Ishikawa (cell line): ENCODE data around the gene CLIC4.

Experiments
- CEBPB ChIP-seq: IDR thresholded peaks from 2 replicates; pipeline ENCODE4 v1.6.1; 2012
- CREB1 ChIP-seq: IDR thresholded peaks from 2 replicates; pipeline ENCODE4 v1.6.1; 2012; ENCODE audit warnings: low read depth
- EGR1 ChIP-seq: IDR thresholded peaks from 2 replicates; pipeline ENCODE4 v1.6.1; 2012
- EP300 ChIP-seq: IDR thresholded peaks from 2 replicates; pipeline ENCODE4 v1.6.1; 2012; ENCODE audit warnings: borderline replicate concordance
- FOXM1 ChIP-seq: IDR thresholded peaks from 2 replicates; pipeline ENCODE4 v1.6.1; 2012; ENCODE audit warnings: low read depth, borderline replicate concordance
- NFIC ChIP-seq: IDR thresholded peaks from 2 replicates; pipeline ENCODE4 v1.6.1; 2012
- RAD21 ChIP-seq: IDR thresholded peaks from 2 replicates; pipeline ENCODE4 v1.6.1; 2012; ENCODE audit warnings: low read depth
- TAF1 ChIP-seq: IDR thresholded peaks from 2 replicates; pipeline ENCODE4 v1.6.1; 2012; ENCODE audit warnings: low read depth, mild to moderate bottlenecking
- TCF12 ChIP-seq: IDR thresholded peaks from 2 replicates; pipeline ENCODE4 v1.6.1; 2012; ENCODE audit warnings: low read depth
- TEAD4 ChIP-seq: IDR thresholded peaks from 2 replicates; pipeline ENCODE4 v1.6.1; 2012
- USF1 ChIP-seq: IDR thresholded peaks from 2 replicates; pipeline ENCODE4 v1.6.1; 2012
- YY1 ChIP-seq: IDR thresholded peaks from 2 replicates; pipeline ENCODE4 v1.6.1; 2012; ENCODE audit warnings: low read depth
- ZBTB7A ChIP-seq: IDR thresholded peaks from 2 replicates; pipeline ENCODE4 v1.6.1; 2012; ENCODE audit warnings: low read depth
- TF ChIP-seq, protein P1 (sequence below): IDR thresholded peaks from 2 replicates; pipeline ENCODE4 v1.6.1; 2012; ENCODE audit warnings: low read depth, mild to moderate bottlenecking
- TF ChIP-seq, protein P2 (sequence below): IDR thresholded peaks from 2 replicates; pipeline ENCODE4 v1.6.1; 2012

The CLIC4 gene

DNA sequence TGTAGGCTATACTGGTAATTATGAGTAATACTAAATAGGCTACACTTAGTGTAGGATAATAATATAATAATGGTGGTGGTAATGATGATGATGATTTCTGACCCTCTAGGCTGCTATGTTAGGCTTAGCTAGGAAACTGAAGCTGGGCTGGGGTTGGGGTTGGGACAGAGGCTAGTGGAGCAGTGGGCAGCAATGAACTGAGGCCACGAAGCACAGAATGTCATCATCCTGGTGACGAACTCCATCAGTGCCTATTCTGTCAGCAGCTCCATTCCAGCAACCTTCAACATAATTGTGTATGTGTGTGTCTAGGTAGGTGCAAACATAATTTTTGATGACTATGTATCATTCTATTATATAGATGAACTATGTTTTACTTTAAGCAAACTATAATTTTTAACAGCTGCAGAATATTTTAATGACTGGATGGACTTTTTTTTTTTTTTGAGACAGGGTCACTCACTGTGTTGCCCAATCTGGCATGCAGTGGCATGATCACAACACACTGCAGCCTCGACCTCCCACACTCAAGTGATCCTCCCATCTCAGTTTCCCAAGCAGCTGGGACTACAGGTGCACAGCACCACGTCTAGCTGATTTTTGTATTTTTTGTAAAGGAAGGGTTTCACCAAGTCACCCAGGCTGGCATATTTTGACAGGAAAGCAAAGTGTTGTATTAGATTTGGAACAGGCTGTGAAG lies 12.9 kb upstream of the CLIC4 start:
- TF ChIP-seq NFIC (no peak), ZBTB7A (no peak), EGR1 (no peak), FOXM1 (no peak), TAF1 (no peak), YY1 (no peak), CREB1 (no peak), CEBPB (no peak), EP300 (no peak)
- TF ChIP-seq, protein P1, sequence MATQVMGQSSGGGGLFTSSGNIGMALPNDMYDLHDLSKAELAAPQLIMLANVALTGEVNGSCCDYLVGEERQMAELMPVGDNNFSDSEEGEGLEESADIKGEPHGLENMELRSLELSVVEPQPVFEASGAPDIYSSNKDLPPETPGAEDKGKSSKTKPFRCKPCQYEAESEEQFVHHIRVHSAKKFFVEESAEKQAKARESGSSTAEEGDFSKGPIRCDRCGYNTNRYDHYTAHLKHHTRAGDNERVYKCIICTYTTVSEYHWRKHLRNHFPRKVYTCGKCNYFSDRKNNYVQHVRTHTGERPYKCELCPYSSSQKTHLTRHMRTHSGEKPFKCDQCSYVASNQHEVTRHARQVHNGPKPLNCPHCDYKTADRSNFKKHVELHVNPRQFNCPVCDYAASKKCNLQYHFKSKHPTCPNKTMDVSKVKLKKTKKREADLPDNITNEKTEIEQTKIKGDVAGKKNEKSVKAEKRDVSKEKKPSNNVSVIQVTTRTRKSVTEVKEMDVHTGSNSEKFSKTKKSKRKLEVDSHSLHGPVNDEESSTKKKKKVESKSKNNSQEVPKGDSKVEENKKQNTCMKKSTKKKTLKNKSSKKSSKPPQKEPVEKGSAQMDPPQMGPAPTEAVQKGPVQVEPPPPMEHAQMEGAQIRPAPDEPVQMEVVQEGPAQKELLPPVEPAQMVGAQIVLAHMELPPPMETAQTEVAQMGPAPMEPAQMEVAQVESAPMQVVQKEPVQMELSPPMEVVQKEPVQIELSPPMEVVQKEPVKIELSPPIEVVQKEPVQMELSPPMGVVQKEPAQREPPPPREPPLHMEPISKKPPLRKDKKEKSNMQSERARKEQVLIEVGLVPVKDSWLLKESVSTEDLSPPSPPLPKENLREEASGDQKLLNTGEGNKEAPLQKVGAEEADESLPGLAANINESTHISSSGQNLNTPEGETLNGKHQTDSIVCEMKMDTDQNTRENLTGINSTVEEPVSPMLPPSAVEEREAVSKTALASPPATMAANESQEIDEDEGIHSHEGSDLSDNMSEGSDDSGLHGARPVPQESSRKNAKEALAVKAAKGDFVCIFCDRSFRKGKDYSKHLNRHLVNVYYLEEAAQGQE = no peak
- TF ChIP-seq, protein P2, sequence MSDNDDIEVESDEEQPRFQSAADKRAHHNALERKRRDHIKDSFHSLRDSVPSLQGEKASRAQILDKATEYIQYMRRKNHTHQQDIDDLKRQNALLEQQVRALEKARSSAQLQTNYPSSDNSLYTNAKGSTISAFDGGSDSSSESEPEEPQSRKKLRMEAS = no peak

DNA sequence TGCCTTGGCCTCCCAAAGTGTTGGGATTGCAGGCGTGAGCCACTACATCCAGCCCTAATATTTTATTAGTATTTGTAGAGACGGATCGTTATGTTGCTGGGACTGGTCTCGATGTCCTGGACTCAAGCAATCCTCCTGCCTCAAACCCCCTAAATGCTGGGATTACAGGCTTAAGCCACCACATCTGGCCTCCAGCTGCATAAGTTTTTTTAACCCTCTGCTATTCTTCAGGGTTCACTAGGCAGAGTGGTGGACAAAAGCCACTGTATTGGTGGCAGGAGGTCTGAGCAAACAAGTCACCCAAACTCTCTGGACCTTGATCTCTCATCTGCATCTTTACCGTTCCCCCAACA lies 10.1 kb upstream of the CLIC4 start:
- TF ChIP-seq NFIC = no peak
- TF ChIP-seq FOXM1 = no peak
- no peak for TF ChIP-seq TAF1
- TF ChIP-seq YY1 = no peak
- TF ChIP-seq TEAD4 = no peak; the same call in 1 of the 2 replicates
- no peak for TF ChIP-seq CREB1
- TF ChIP-seq EGR1 = no peak
- no peak for TF ChIP-seq USF1
- TF ChIP-seq EP300 = no peak
- TF ChIP-seq RAD21 = no peak
- no peak for TF ChIP-seq CEBPB
- TF ChIP-seq TCF12 = no peak
- TF ChIP-seq, protein P1 = no peak
- no peak for TF ChIP-seq ZBTB7A

- 0 out of 2 replicates have a peak, but pooled peaks have one; percentile 16 for TF ChIP-seq EGR1
- no peak for TF ChIP-seq USF1
- no peak for TF ChIP-seq CEBPB
- peak; percentile 54 for TF ChIP-seq NFIC
- peak; percentile 59 for TF ChIP-seq TEAD4
Measured at GRCh38 chr1:24735509-24736375, 9.5 kb upstream of the CLIC4 start.

- TF ChIP-seq CEBPB = no peak
- TF ChIP-seq, protein P2 = no peak
- no peak for TF ChIP-seq ZBTB7A
- TF ChIP-seq TEAD4 = no peak
- no peak for TF ChIP-seq USF1
- TF ChIP-seq TCF12 = no peak
- no peak for TF ChIP-seq YY1
- no peak for TF ChIP-seq NFIC
- no peak for TF ChIP-seq TAF1
- TF ChIP-seq EP300 = no peak
- TF ChIP-seq EGR1 = no peak
- no peak for TF ChIP-seq RAD21
- no peak for TF ChIP-seq FOXM1
- TF ChIP-seq, protein P1 = no peak
- no peak for TF ChIP-seq CREB1
Measured at GRCh38 chr1:24737368-24738117, 7.7 kb upstream of the CLIC4 start.
